ENCODE data around the gene SLC7A14. TPM values are rescaled to one million over a fixed set of nuclear protein-coding genes. Genes with fewer than 3 reads are reported as not detected.

SLC7A14 gene
- total RNA-seq, 1 donor from 2014 or later: 9.6 TPM

DNA sequence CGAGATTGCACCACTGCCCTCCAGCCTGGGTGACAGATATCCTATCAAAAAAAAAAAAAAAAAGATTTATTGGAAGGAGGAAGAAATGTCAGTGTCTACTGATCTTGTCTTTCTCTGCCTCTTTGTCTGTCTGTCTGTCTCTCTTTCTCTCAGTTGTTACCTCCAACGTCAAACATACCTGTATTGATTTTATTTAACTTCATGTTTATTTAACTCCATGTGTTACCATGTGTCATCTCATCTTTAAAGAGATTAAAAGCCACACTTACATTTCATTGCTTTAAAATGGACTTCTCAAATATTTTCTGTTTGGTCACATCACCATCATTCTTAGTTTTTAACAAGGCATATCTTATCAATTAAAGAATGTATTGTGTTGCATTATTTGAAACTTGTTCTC lies 157.8 kb downstream of the SLC7A14 start:
- no peak for DNase-seq (ENCODE audit: low spot score)

DNA sequence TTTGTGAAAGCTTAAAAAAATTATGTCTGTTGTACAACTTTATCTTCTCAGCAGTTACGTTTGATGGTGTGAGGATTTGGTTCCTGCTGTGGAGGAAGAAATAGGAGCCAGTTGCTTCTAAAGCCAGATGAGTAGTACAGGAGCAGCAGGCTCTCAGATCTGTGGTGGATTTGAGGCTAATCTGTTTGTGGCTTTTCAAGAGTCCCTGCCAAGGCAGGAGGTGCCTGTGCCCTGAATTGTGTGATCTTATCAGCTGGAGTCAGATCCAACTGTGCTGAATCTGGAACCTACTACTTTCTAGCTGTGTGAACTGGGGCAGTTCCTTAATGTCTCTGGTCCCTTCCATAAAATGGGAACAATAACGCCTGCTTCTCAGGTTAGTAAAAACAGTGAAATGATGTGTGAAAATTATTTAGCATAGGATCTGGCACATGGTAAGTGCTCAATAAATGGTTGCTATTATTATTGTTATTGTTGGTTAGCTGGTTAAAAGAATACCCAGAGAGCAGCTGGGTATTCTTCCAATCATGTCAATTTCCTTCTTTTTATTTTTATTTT lies 159.6 kb downstream of the SLC7A14 start:
- peak; percentile 44 for DNase-seq (ENCODE audit: low spot score)

GRCh38 chr3:170425491-170426239 lies 160.2 kb downstream of the SLC7A14 start:
- no peak for DNase-seq (ENCODE audit: low spot score)

- no peak for DNase-seq (ENCODE audit: low spot score)
Measured at GRCh38 chr3:170424879-170425278, 161.0 kb downstream of the SLC7A14 start.

DNA sequence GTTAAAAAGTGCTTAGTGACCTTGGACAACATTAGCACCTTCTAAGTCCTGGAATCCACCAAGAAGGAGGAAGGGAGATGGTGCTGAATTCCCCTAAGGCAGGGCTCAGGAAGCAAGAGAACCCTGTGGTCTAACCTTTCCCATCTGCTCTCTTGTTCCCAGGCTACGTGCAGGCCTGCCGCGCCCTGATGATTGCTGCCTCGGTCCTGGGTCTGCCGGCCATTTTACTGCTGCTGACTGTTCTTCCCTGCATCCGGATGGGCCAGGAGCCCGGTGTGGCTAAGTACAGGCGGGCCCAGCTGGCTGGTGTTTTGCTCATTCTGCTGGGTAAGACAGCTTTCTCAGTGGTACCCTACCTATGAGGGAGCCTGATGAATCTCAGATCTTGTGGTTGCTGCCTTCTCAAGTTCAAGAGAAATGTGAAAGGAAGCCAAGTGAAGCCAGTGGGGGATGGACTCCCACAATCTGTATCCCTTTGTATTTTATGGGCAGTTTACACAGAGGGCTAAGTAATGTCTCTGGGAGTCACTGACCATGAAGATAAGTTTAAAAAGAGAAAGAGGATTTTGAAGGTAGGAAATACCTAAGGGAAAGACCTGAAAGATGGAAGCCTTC lies 162.8 kb downstream of the SLC7A14 start:
- no peak for DNase-seq (ENCODE audit: low spot score)

DNA sequence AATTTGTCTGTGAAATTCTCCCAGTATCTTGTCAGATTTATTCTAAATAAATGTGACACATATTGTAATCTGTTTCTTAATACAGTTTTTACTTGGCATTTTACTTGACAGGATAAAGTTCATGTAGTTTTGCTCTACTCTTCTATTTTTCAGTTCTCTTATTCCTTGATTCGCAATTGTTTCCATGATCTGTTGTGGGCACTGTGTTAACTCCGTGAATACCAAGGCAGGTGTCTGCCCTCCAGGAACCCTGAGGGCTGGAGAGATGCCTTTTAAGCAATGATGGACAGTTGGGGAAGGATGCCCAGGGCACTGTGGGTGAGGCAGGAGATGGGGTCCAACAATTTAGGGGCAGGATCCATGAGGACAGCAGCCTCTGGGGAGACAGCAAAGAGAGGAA lies 164.1 kb downstream of the SLC7A14 start:
- DNase-seq (ENCODE audit: low spot score): no peak

GRCh38 chr3:170421111-170421641 lies 164.7 kb downstream of the SLC7A14 start:
- no peak for DNase-seq (ENCODE audit: low spot score)

- peak; percentile 21 for DNase-seq (ENCODE audit: low spot score)
Measured at GRCh38 chr3:170420307-170420821, 165.5 kb downstream of the SLC7A14 start.

- peak; percentile 2 for DNase-seq (ENCODE audit: low spot score)
Measured at GRCh38 chr3:170419557-170420087, 166.3 kb downstream of the SLC7A14 start.

DNA sequence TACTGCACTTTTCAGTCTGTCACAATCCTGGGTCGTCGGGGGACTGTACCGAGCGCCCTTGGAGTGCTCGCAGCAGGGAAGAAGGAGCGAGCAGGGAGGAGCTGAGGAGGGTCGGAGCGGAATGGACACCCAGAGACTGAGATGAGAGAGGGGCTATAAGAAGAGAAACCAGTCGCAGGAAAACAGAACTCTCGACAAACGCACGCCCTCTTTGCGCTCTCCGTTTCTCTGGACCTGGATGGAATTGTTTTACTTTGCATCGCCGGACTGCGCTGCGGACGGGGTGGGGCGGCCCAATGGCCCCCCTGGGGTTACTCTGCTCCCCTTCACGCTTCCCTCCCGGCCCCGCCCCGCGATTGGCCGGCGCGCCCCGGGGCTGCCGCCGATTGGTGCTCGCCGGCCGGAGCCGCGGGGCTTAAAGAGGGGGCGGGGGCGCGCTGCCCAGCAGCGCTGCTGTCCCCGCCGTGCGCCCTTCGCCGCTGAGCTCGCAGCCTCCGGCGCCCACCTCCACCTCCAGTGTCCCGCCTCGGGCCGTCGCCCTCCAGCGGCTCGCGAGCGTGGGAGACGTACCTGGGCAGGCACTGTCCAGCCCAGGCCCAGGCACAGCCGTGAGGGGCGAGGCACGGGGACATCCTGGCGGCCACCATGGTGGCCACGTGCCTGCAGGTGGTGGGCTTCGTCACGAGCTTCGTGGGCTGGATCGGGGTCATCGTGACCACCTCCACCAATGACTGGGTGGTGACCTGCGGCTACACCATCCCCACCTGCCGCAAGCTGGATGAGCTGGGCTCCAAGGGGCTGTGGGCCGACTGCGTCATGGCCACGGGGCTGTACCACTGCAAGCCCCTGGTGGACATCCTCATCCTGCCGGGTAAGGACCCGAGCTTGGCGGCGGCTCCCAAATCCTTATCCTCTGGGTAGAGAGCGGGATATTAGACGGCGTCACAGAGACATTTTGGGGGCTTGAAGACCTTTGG lies 167.2 kb downstream of the SLC7A14 start, which contains the start of gene CLDN11:
Gene CLDN11, plus strand, starts transcription at position 447 of the 977 bp plus-strand sequence. Its CDS starts 199 bp downstream, at position 646.
- peak; percentile 11 for DNase-seq (ENCODE audit: low spot score)

- DNase-seq (ENCODE audit: low spot score): no peak
Measured at GRCh38 chr3:170417090-170417489, 168.8 kb downstream of the SLC7A14 start.

DNA sequence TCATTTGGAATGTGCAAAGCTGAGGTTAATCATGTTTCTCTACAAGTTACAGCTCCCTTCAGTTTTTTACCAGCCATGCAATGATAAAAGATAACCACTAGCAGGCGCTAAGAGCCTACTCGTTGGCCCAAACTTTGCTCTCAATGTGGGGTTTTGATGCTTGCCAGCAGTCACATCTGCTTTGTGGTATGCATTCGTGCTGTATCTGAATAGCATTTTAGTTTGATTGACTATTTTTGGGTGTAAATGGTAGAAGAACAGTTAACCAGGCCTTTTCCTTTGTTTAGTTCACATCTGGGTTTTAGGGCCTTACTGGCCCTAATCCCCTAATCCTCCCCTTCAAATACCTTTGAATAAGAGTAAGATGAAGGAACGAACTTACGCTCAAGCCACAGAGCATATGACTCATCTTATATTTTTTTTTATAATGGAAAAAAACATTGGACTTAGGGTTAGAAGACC lies 171.6 kb downstream of the SLC7A14 start:
- DNase-seq (ENCODE audit: low spot score): peak; percentile 81

- DNase-seq (ENCODE audit: low spot score): no peak
Measured at GRCh38 chr3:170413291-170413690, 172.6 kb downstream of the SLC7A14 start.

- DNase-seq (ENCODE audit: low spot score): peak; percentile 38
Measured at GRCh38 chr3:170410428-170411029, 175.3 kb downstream of the SLC7A14 start.

Other genes with a start within 250 kb of the SLC7A14 start
- gene SKIL, start 228.4 kb downstream of the SLC7A14 start, total RNA-seq (ENCODE audit: insufficient read depth, low replicate concordance): 89.3 TPM
- gene CLDN11, start 167.2 kb downstream of the SLC7A14 start, total RNA-seq (ENCODE audit: insufficient read depth, low replicate concordance): 1.7 TPM